HEK293T (cell line): ENCODE results near the gene ANKH.

Experiments used
- CTCF ChIA-PET: fragments of 350-600 bp; formaldehyde crosslinking; extraction: SDS; loops from one replicate; lab custom pipeline; 2021; ENCODE audit warnings: antibody characterized with exemption, inconsistent platforms; lab: Yijun Ruan, JAX
- POLR2A ChIA-PET: fragments of 350-600 bp; formaldehyde crosslinking; extraction: SDS; loops from one replicate; lab custom pipeline; 2020; ENCODE audit warnings: antibody characterized with exemption, inconsistent platforms; lab: Yijun Ruan, JAX
- DNase-seq: peaks from one replicate; pipeline ENCODE4 v3.0.0; 2012; ENCODE audit warnings: mixed read lengths; ENCODE audit errors: extremely low spot score
- ARNT ChIP-seq: fragments of 450-650 bp; IDR thresholded peaks from 2 replicates; pipeline ENCODE4 v1.6.1; 2017; ENCODE audit warnings: mild to moderate bottlenecking
- BHLHE40 ChIP-seq: fragments of 450-650 bp; IDR thresholded peaks from 2 replicates; pipeline ENCODE4 v1.6.1; 2016; ENCODE audit warnings: mild to moderate bottlenecking, moderate library complexity, borderline replicate concordance
- CTBP1 ChIP-seq: fragments of 450-650 bp; IDR thresholded peaks from 2 replicates; pipeline ENCODE4 v1.6.1; 2016; ENCODE audit warnings: borderline replicate concordance
- ELF4 ChIP-seq: fragments of 450-650 bp; IDR thresholded peaks from 2 replicates; pipeline ENCODE4 v1.6.1; 2017; ENCODE audit warnings: antibody characterized with exemption
- FOXA1 ChIP-seq: fragments of 450-650 bp; IDR thresholded peaks from 2 replicates; pipeline ENCODE4 v1.6.1; 2016; ENCODE audit warnings: mild to moderate bottlenecking
- FOXK2 ChIP-seq: fragments of 450-650 bp; IDR thresholded peaks from 2 replicates; pipeline ENCODE4 v1.6.1; 2016; ENCODE audit warnings: mild to moderate bottlenecking
- FOXM1 ChIP-seq: fragments of 450-650 bp; IDR thresholded peaks from 2 replicates; pipeline ENCODE4 v1.6.1; 2017; ENCODE audit warnings: mild to moderate bottlenecking, borderline replicate concordance
- HDGF ChIP-seq: fragments of 450-650 bp; IDR thresholded peaks from 2 replicates; pipeline ENCODE4 v1.6.1; 2017; ENCODE audit warnings: antibody characterized with exemption, borderline replicate concordance
- L3MBTL2 ChIP-seq: fragments of 450-650 bp; conservative IDR thresholded peaks from 2 replicates; pipeline ENCODE4 v1.6.1; 2016; ENCODE audit warnings: mild to moderate bottlenecking
- LEF1 ChIP-seq: fragments of 450-650 bp; IDR thresholded peaks from 2 replicates; pipeline ENCODE4 v1.6.1; 2017; ENCODE audit warnings: mild to moderate bottlenecking, borderline replicate concordance
- NFRKB ChIP-seq: fragments of 450-650 bp; IDR thresholded peaks from 2 replicates; pipeline ENCODE4 v1.6.1; 2016; ENCODE audit warnings: mild to moderate bottlenecking, moderate library complexity
- PKNOX1 ChIP-seq: fragments of 450-650 bp; IDR thresholded peaks from 2 replicates; pipeline ENCODE4 v1.6.1; 2016
- SP1 ChIP-seq: fragments of 450-650 bp; IDR thresholded peaks from 2 replicates; pipeline ENCODE4 v1.6.1; 2017
- SUZ12 ChIP-seq: fragments of 450-650 bp; IDR thresholded peaks from 2 replicates; pipeline ENCODE4 v1.6.1; 2016; ENCODE audit warnings: mild to moderate bottlenecking
- TARDBP ChIP-seq: fragments of 450-650 bp; IDR thresholded peaks from 2 replicates; pipeline ENCODE4 v1.6.1; 2016
- ZNF384 ChIP-seq: fragments of 450-650 bp; IDR thresholded peaks from 2 replicates; pipeline ENCODE4 v1.6.1; 2016

ANKH gene

DNA sequence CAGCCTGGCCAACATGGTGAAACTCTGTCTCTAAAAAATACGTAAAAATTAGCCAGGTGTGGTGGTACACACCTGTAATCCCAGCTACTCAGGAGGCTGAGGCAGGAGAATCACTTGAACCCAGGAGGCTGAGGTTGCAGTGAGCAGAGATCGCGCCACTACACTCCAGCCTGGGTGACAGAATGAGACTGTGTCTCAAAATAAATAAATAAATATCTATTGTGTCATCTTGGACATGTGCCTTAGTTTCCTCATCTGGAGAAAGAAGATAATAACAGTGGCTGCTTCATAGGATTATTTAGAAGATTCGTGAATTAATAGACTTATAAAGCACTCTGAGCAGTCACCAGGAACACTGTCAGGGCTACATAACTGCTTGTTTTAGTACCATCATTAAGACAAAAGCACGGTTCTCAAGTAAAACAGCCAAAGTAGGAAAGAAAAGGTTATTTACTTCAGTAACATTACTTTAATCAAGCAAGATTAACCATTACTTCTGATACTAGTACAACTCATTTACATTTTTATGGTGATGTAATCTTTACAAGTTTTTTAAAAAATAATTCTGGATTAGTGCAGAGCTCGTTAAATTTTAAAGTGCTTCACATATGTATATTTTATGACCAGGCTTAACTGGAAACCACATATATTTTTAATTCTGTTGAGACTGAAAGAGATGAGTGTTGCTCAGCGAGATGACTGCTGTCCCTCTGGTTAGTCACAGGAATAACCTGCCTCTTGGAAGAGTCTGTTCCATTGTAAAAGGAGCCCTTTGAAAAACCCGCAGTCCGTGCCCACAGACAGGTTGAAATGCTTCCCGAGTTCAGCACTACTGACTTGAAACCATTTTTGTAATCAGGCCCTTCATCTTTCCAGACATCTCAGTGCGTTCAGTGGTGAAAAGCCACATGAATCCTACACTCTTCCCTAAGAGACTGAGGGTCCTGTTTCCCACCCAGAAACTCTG is 36.7 kb downstream of the ANKH start:
- POLR2A ChIA-PET, result no interaction called here
- no peak for DNase-seq
- CTCF ChIA-PET, result no interaction called here
- TF ChIP-seq PKNOX1 (no peak), ARNT (no peak), ELF4 (no peak), HDGF (no peak), SP1 (no peak), TARDBP (no peak), SUZ12 (no peak), L3MBTL2 (no peak), NFRKB (no peak), LEF1 (no peak)

- POLR2A ChIA-PET, result no interaction called here
Measured at GRCh38 chr5:14834062-14834461, 37.5 kb downstream of the ANKH start.

DNA sequence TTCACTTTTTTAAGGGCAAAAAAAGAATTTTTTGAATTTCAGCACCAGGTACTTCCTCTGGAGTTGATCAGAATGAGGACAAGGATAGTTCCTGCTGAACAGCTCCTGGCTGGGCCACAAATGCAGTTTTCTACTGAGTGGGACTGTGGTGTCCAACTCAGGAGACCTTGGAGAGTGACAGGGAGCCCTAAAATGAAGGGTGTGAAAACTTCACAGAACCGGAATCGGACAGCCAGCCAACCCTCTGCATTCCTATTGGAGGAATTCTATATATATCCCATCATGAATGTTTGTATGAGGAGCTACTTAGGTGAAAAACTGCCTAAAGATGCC is 40.6 kb downstream of the ANKH start:
- ChIA-PET POLR2A (no interaction called here), CTCF (no interaction called here)
- no peak for DNase-seq
- TF ChIP-seq BHLHE40 (no peak), ZNF384 (no peak)

More at GRCh38 chr5:14834062-14834461, 37.5 kb downstream of the ANKH start:
- TF ChIP-seq FOXA1 (no peak), ARNT (no peak), PKNOX1 (no peak), NFRKB (no peak), LEF1 (no peak), FOXK2 (no peak), ELF4 (no peak), ZNF384 (no peak), CTBP1 (no peak), SUZ12 (no peak), HDGF (no peak), L3MBTL2 (no peak), TARDBP (no peak), SP1 (no peak), FOXM1 (no peak)
- CTCF ChIA-PET, result no interaction called here
- no peak for DNase-seq

GRCh38 chr5:14830210-14831005 is 41.2 kb downstream of the ANKH start:
- POLR2A ChIA-PET, result no interaction called here

GRCh38 chr5:14829396-14829795 is 42.2 kb downstream of the ANKH start:
- no peak for DNase-seq
- CTCF ChIA-PET, result no interaction called here
- TF ChIP-seq L3MBTL2 (no peak), BHLHE40 (no peak), TARDBP (no peak), SP1 (no peak), ZNF384 (no peak), HDGF (no peak), LEF1 (no peak), SUZ12 (no peak), PKNOX1 (no peak), FOXA1 (no peak), ARNT (no peak), ELF4 (no peak), NFRKB (no peak), CTBP1 (no peak), FOXK2 (no peak), FOXM1 (no peak)
- POLR2A ChIA-PET, result no interaction called here

More at GRCh38 chr5:14830210-14831005, 41.2 kb downstream of the ANKH start:
- DNase-seq, result no peak
- TF ChIP-seq FOXA1 (no peak), FOXM1 (no peak), ZNF384 (no peak), HDGF (no peak), SP1 (no peak)
- CTCF ChIA-PET, result no interaction called here

GRCh38 chr5:14826714-14827113 is 44.9 kb downstream of the ANKH start:
- ChIA-PET POLR2A (no interaction called here), CTCF (no interaction called here)
- DNase-seq, result no peak
- TF ChIP-seq FOXK2, result no peak
- no peak for TF ChIP-seq CTBP1
- no peak for TF ChIP-seq ELF4
- no peak for TF ChIP-seq LEF1
- no peak for TF ChIP-seq PKNOX1
- no peak for TF ChIP-seq HDGF
- TF ChIP-seq BHLHE40, result no peak
